NCI-H748 (cell line): ENCODE measurements around the gene OR51D1.
A peak's percentile ranks its signal among the peaks of the same experiment; 100 is the strongest.

ENCODE experiments used
- DNase-seq: peaks from one replicate; lab custom pipeline; 2025; ENCODE audit not compliant: unreplicated experiment; lab: John Stamatoyannopoulos, UW

OR51D1 gene

GRCh38 chr11:4636962-4637661, at the start of gene OR51D1:
Gene OR51D1 (plus strand): TSS chr11:4637477. CDS start chr11:4639791, 2,314 bp downstream.
- DNase-seq, result peak; percentile 90

- peak; percentile 14 for DNase-seq
Measured at GRCh38 chr11:4589017-4589416, 48.3 kb upstream of the OR51D1 start.

DNA sequence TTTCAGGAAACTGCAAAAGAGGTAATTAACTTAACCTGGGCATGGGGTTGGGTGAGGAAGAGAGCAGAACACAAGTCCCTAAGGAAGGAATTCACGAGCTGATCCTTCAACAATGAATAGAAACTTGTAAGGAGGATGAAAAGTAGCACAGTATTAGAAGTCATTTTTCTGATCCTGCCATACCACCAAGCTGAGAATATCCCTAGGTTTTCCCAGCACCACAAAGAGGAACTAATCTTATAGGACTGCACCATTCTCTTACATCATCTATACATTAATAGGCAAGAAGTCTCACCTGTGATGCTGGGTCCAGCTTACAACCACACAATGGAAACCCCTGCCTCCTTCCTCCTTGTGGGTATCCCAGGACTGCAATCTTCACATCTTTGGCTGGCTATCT, 43.5 kb upstream of the OR51D1 start, which contains the start of gene OR52I1:
Gene OR52I1, plus strand, starts transcription at position 301 of the 400 bp plus-strand sequence. Its CDS starts 0 bp downstream, at position 301.
- no peak for DNase-seq

DNA sequence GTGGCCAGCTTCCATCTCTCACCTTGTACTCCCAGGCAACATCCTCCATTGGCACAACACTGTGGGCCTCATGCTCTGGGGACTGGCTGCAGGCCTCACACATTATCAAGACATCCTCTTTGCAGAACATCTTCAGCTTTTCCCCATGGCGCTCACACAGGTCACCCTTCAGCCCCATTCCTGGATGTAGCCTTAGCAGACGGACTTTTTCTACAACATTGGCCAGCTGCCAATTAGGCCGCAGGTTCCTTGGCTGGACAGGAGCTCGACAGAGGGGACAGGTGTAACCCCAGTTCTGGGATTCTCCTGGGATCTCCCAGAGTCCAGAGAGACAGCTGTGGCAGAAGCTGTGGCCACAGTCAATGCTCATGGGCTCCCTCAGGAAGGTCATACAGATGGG, 32.2 kb upstream of the OR51D1 start:
- no peak for DNase-seq

- DNase-seq, result peak; percentile 81
Measured at GRCh38 chr11:4606231-4607015, 30.9 kb upstream of the OR51D1 start.

GRCh38 chr11:4607096-4607495, 30.2 kb upstream of the OR51D1 start:
- peak; percentile 66 for DNase-seq

DNA sequence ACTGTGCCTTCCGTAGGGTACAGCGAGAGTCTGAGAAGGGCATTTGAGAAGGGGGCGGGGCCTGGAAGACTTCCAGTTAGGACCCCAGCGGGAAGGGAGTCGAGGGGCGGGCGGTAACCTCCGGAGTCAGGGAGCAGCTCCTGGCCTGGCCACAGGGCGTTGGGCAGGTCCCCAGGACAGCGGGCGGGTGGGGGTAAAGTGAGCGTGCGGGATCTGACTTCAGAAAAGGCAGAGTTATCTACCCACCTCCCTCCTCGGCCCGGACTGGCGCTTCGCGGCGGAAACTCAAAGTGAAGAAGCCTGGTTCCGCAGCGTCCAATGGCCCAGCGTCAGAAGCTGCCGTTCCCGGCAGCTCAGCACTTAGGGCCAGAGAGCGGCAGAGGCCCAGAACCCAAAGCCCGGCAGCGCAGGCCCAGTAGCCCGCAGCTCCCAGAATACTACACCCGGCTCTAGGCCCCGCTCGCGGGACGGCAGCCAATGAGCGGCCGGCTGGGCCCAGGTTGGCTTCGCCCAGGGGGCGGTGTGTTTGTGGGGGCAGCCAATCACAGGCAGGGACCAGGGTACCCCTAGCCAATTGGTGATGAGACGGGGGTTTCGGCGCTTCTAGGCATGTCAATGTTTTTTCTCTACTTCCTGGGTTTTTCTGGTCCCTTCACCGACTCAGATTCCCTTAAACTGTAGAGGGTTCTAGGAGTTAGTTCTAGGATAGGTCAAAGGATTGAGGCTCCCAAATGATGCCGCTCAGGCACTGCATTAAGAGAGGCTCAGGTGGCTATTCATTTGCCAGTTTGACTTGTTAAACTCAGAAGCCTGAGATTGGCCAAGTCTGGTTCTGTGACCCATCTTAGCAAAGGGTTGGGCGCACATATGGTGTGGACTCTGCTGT, 29.3 kb upstream of the OR51D1 start, which contains the start of gene TRIM68:
Gene TRIM68, minus strand, starts transcription at position 451 of the 886 bp plus-strand sequence. CDS start 2,727 bp downstream, outside the sequence.
- peak; percentile 98 for DNase-seq

DNA sequence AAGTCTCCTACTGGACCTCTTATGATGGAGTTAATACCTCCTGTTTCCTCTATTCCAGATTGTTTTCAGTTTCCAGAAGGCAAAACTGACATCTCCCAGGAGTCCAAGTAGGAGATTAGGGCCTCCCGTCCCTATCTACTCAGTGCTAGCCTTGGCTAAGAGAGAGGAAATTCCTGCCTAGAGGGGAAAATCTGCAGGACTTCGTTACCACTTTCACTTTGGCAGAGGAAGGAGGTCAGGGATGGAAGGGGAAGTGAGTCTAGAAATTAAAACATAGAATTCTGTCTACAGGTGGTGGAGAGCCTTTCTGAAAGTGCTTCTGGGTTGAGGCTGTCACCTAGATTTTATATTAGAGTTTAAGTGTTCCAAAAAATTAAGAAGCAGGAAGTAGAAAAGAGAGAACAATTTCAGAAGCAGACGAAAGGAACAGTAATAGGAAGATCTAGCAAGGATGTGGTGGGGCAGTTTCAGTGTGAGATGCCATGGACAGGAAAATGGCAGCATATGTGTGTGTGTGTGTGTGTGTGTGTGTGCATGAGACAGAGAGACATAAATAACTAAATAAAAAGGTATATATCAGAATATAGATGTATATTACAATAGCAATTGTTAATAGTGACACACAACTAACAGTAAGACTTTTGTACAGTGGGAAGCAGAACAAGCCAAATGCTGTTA, 26.9 kb upstream of the OR51D1 start:
- no peak for DNase-seq

DNA sequence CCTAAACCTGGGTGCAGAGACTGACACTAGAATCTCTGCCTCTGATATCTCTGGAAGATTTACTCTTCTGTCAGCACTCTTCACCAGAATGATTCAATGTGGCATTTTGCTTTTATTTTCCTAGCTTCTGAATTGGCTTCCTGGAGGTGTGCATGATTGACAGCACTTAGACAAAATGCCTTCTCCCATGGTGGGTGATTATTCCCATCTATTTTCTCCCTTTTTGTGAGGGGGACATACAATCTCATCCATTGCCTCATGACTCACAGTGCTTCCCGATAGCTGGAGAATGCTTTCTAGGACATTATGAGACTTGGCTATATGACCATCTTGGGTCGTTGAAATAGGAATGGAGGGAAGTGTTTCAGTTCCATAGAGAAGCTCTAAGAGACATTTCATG, 25.3 kb upstream of the OR51D1 start:
- no peak for DNase-seq

GRCh38 chr11:4615856-4616444, 21.3 kb upstream of the OR51D1 start:
- DNase-seq, result no peak

GRCh38 chr11:4619514-4619913, 17.8 kb upstream of the OR51D1 start:
- no peak for DNase-seq

GRCh38 chr11:4626207-4627099, 10.8 kb upstream of the OR51D1 start:
- DNase-seq, result peak; percentile 91

DNA sequence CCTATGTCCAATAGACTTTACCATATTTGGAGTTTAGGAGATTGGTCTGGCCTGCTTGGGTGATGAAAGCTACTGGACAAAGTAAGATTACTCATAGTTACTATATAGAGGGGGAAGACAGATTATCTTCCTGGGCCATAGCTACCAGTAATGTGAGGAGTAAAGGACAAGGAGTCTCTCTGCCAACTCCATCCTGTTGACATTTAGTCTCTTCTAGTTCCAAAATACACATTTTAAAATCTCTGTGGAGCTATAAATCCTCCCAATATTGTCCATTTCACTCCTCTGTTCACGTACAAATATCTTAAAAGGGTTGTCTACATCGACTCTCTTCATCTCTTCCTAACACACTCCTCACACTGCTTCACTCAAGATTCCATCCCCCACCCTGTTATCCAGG, 1.1 kb upstream of the OR51D1 start:
- DNase-seq, result no peak

DNA sequence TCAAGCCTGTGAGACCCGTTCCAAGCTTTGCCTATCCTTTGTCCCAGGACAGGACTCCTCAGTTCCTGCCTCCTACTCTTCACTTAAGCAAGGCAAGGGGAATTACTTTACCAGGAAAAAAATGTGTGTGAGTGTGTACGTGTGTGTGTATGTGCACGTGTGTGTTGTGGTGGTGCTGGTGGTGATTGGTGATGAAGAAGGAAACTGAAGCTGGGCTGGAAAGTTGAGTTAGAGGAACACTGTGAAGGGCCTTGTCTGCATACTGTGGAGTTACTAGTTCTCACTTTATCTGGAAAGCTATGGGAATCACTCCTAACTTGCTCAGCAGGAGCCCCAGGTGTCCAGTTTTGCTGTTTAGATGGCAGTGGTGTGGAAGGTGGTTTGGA, 378 bp downstream of the OR51D1 start:
- DNase-seq, result no peak

- no peak for DNase-seq
Measured at GRCh38 chr11:4639931-4640330, 2.7 kb downstream of the OR51D1 start.

DNA sequence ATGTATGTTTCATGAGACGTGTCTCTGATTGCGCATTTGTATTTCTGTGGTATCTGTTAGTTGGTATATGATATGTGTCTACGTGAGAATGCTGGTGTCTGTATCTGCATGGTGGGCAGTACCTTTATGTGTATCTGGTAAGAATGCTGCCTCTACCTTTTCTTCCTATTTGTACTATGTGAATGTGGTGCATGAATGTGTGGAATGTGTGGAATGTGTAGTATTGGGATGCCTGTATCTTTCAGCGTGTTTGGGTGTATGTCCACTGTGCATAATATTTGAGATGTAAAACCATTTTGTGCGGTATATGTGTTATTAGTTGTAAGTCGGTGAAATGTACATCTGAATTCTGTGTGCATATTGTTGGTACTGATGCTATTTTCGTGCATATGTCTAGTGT, 4.2 kb downstream of the OR51D1 start:
- DNase-seq, result no peak

- DNase-seq, result no peak
Measured at GRCh38 chr11:4642043-4642442, 4.8 kb downstream of the OR51D1 start.

- DNase-seq, result no peak
Measured at GRCh38 chr11:4643076-4643475, 5.8 kb downstream of the OR51D1 start.

DNA sequence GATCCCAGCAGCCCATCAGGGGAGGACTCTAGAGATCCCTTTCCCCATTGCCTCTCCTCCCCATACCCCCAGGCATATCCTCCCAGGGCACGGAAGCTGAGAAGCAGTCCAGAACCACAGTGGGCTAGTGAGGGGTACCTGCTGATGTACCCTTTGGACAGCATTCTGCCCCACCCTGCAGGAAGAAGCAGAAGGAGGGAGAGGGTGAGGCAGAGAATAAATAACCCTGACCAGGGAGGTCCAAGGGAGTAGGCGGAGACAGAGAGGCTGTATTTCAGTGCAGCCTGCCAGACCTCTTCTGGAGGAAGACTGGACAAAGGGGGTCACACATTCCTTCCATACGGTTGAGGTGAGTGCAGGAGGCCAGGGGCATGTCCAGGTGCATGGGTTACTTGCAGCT, 6.4 kb downstream of the OR51D1 start, which contains the start of gene OR51E1:
Gene OR51E1, plus strand, starts transcription at position 301 of the 400 bp plus-strand sequence. CDS start 8,545 bp downstream, outside the sequence.
- peak; percentile 50 for DNase-seq
